K562 (cell line): ENCODE results near the gene RASAL3. TPM values are rescaled to one million over a fixed set of nuclear protein-coding genes. Genes with fewer than 3 reads are reported as not detected.

ENCODE experiments used
- ATF3 ChIP-seq, 2 experiments: fragments of 450-650 bp in 1 of 2; sonication (generic) in 1 of 2; formaldehyde crosslinking in 1 of 2; IDR thresholded peaks in 1 of 2; conservative IDR thresholded peaks in 1 of 2; 2 replicates each; pipeline versions ENCODE4 v1.6.1 to v1.8.1; 2016 to 2023; ENCODE audit warnings: mild to moderate bottlenecking in 2 of 2, moderate library complexity in 2 of 2, inconsistent platforms in 1 of 2, missing genetic modification reagents in 1 of 2
- HBP1 ChIP-seq: fragments of 450-650 bp; formaldehyde crosslinking; IDR thresholded peaks from 2 replicates; pipeline ENCODE4 v1.4.0; 2022; ENCODE audit warnings: missing genetic modification characterization
- IFI16 ChIP-seq: fragments of 250-450 bp; sonication (Bioruptor Pico); IDR thresholded peaks from 2 replicates; pipeline ENCODE4 v2.1.2; 2022; ENCODE audit warnings: mild to moderate bottlenecking, inconsistent platforms
- MTF1 ChIP-seq: fragments of 250-450 bp; sonication (Bioruptor Pico); IDR thresholded peaks from 2 replicates; pipeline ENCODE4 v1.9.0; 2021; ENCODE audit warnings: moderate library complexity, mild to moderate bottlenecking, inconsistent platforms, borderline replicate concordance
- MYC ChIP-seq, 2 experiments: fragments of 250-450 bp in 1 of 2; sonication (Bioruptor Pico) in 1 of 2; IDR thresholded peaks; 2 replicates each; pipeline versions ENCODE4 v1.5.1 to v1.6.1; 2012 to 2021; ENCODE audit warnings: low read depth in 2 of 2, borderline replicate concordance in 1 of 2, improper control_type of control experiment in 1 of 2, low read length in 1 of 2, mild to moderate bottlenecking in 1 of 2, moderate library complexity in 1 of 2
- NKRF ChIP-seq: fragments of 450-650 bp; IDR thresholded peaks from 2 replicates; pipeline ENCODE4 v1.6.1; 2016; ENCODE audit warnings: borderline replicate concordance
- NR4A1 ChIP-seq, 2 experiments: fragments of 250-450 bp in 1 of 2; fragments of 450-650 bp in 1 of 2; sonication (Bioruptor Pico) in 1 of 2; IDR thresholded peaks; 2 replicates each; pipeline versions ENCODE4 v1.4.0 to v1.6.1; 2016 to 2020; ENCODE audit warnings: mild to moderate bottlenecking in 2 of 2, missing compliant biosample characterization in 1 of 2, missing genetic modification characterization in 1 of 2, moderate library complexity in 1 of 2
- PHF20 ChIP-seq: fragments of 450-650 bp; IDR thresholded peaks from 2 replicates; pipeline ENCODE4 v1.6.1; 2018; ENCODE audit not compliant: partially characterized antibody
- RBM34 ChIP-seq: fragments of 200-400 bp; formaldehyde crosslinking; IDR thresholded peaks from 2 replicates; pipeline ENCODE4 v1.6.1; 2018; ENCODE audit warnings: low read length, borderline replicate concordance; ENCODE audit not compliant: insufficient read depth
- RUNX1 ChIP-seq: sonication (generic); IDR thresholded peaks from 2 replicates; pipeline ENCODE4 v1.6.1; 2016; ENCODE audit warnings: antibody characterized with exemption, low read depth
- SIN3B ChIP-seq: fragments of 450-650 bp; IDR thresholded peaks from 2 replicates; pipeline ENCODE4 v1.6.1; 2017; ENCODE audit warnings: low read depth, mild to moderate bottlenecking, moderate library complexity
- ZBTB7A ChIP-seq: IDR thresholded peaks from 2 replicates; pipeline ENCODE4 v1.6.1; 2011; ENCODE audit warnings: low read depth, mild to moderate bottlenecking, low read length, moderate library complexity, borderline replicate concordance; ENCODE audit not compliant: control insufficient read depth
- ZNF253 ChIP-seq: fragments of 250-450 bp; sonication (Bioruptor Pico); conservative IDR thresholded peaks from 2 replicates; pipeline ENCODE4 v1.6.1; 2021; ENCODE audit warnings: mild to moderate bottlenecking
- ZNF408 ChIP-seq: fragments of 250-450 bp; sonication (Bioruptor Pico); IDR thresholded peaks from 2 replicates; pipeline ENCODE4 v1.4.0; 2020; ENCODE audit warnings: low read depth, mild to moderate bottlenecking, moderate library complexity
- ZNF444 ChIP-seq: fragments of 250-450 bp; sonication (Bioruptor Pico); IDR thresholded peaks from 2 replicates; pipeline ENCODE4 v1.4.0; 2020; ENCODE audit warnings: mild to moderate bottlenecking, moderate library complexity
- ZNF584 ChIP-seq: fragments of 200-800 bp; sonication (Bioruptor generic); IDR thresholded peaks from 2 replicates; pipeline ENCODE4 v1.6.1; 2016; ENCODE audit warnings: low read depth, mild to moderate bottlenecking, missing genetic modification characterization, missing compliant biosample characterization
- polyA plus RNA-seq, 8 experiments: library from polyadenylated mRNA; depleted of rRNA in 4 of 8; stranded (reverse) in 5 of 8; unstranded in 3 of 8; fragments of >200 nt; fragmentation: Nextera tagmentation in 2 of 8; fragmentation: Illumina TruSeq in 1 of 8; extraction: Ambion mirVana in 2 of 8; extraction: Trizol in 1 of 8; gene quantifications; 2 replicates each; pipeline versions ENCODE4 v1.2.1 to v1.2.3, GENCODE V29; 2011 to 2014; ENCODE audit warnings: inconsistent platforms in 1 of 8, missing spikeins in 1 of 8
- total RNA-seq, 7 experiments: library from RNA; depleted of rRNA in 6 of 7; stranded (reverse); fragments of >200 nt in 6 of 7; fragmentation: Illumina TruSeq in 2 of 7; extraction: Trizol in 2 of 7; gene quantifications; 2 replicates each; pipeline versions ENCODE4 v1.2.1 to v1.2.3, GENCODE V29; 2011 to 2021; ENCODE audit warnings: low replicate concordance in 1 of 7
- TF ChIP-seq, protein P1 (sequence below): sonication (generic); formaldehyde crosslinking; IDR thresholded peaks from 2 replicates; pipeline ENCODE4 v1.8.0; 2022; ENCODE audit warnings: missing genetic modification reagents, mild to moderate bottlenecking, borderline replicate concordance
- TF ChIP-seq, protein P2 (sequence below): fragments of 250-450 bp; sonication (Bioruptor Pico); IDR thresholded peaks from 2 replicates; pipeline ENCODE4 v1.8.0; 2022; ENCODE audit warnings: moderate library complexity, mild to moderate bottlenecking, inconsistent platforms

The RASAL3 gene
- total and polyA plus RNA-seq, 9 of the 15 experiments (the other 6 are each of a cell fraction or from before 2014, with no cell fraction given): 0.07 to 0.44 TPM; not detected in 7

- no peak for TF ChIP-seq ATF3 (IDR thresholded peaks at IDR 0.05)
- TF ChIP-seq ATF3 (CRISPR knock-in tag; conservative IDR thresholded peaks at IDR 0.05): 0 out of 2 replicates have a peak, but pooled peaks have one; percentile 27
- peak; percentile 77 for TF ChIP-seq PHF20
- TF ChIP-seq, protein P1, sequence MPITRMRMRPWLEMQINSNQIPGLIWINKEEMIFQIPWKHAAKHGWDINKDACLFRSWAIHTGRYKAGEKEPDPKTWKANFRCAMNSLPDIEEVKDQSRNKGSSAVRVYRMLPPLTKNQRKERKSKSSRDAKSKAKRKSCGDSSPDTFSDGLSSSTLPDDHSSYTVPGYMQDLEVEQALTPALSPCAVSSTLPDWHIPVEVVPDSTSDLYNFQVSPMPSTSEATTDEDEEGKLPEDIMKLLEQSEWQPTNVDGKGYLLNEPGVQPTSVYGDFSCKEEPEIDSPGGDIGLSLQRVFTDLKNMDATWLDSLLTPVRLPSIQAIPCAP (CRISPR knock-in tag): no peak
- TF ChIP-seq, protein P2, sequence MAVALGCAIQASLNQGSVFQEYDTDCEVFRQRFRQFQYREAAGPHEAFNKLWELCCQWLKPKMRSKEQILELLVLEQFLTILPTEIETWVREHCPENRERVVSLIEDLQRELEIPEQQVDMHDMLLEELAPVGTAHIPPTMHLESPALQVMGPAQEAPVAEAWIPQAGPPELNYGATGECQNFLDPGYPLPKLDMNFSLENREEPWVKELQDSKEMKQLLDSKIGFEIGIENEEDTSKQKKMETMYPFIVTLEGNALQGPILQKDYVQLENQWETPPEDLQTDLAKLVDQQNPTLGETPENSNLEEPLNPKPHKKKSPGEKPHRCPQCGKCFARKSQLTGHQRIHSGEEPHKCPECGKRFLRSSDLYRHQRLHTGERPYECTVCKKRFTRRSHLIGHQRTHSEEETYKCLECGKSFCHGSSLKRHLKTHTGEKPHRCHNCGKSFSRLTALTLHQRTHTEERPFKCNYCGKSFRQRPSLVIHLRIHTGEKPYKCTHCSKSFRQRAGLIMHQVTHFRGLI (CRISPR knock-in tag): no peak
- TF ChIP-seq MYC (IDR thresholded peaks at IDR 0.05; ENCODE audit: low read depth, low read length): peak; percentile 98
- TF ChIP-seq MYC (CRISPR knock-in tag; IDR thresholded peaks at IDR 0.05; ENCODE audit: borderline replicate concordance, low read depth): no peak
- TF ChIP-seq RUNX1: no peak
- peak; percentile 89 for TF ChIP-seq NKRF
- TF ChIP-seq ZBTB7A: peak; percentile 46; the same call in 1 of the 2 replicates
- TF ChIP-seq NR4A1 (CRISPR knock-in tag; IDR thresholded peaks at IDR 0.05): no peak
- TF ChIP-seq NR4A1 (tag; IDR thresholded peaks at IDR 0.05): no peak
- TF ChIP-seq ZNF444 (CRISPR knock-in tag): no peak
- no peak for TF ChIP-seq ZNF253
- no peak for TF ChIP-seq ZNF584 (CRISPR knock-in tag)
- TF ChIP-seq RBM34: no peak
- TF ChIP-seq IFI16 (CRISPR knock-in tag): no peak
- no peak for TF ChIP-seq HBP1 (CRISPR knock-in tag)
- no peak for TF ChIP-seq ZNF408 (CRISPR knock-in tag)
- TF ChIP-seq SIN3B: peak; percentile 81
- no peak for TF ChIP-seq MTF1 (CRISPR knock-in tag)
Measured at GRCh38 chr19:15432629-15433518, 31.5 kb downstream of the RASAL3 start (continued).
